ENCODE results near the gene SPACA1. TPM values are rescaled to one million over a fixed set of nuclear protein-coding genes. Genes with fewer than 3 reads are reported as not detected.

SPACA1 gene
- total and polyA plus RNA-seq, 9 of the 15 experiments (the other 6 are each of a cell fraction or from before 2014, with no cell fraction given): not detected

DNA sequence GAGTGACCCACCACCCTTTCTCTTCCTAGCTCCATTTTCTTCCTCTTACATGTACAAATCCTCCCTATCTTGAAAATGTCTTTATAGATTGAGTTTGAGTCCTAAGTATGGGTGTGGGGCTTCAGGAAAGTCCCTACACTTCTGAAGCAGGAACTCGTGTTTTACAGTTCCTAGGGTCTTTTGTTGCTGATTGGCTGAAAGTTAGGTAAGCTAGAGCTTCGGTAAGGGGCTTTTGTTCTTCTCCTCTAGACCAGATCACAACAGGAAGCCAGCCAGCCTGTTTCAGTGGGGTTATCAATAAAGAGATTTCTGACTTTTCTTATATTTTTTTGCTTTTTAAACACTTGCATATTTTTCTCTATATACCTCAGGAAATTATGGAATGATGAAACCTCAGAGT lies 67.2 kb downstream of the SPACA1 start (continued):
- no peak for TF ChIP-seq SAFB2 (IDR thresholded peaks at IDR 0.05; ENCODE audit: borderline replicate concordance, low read depth, low read length, severe bottlenecking)
- TF ChIP-seq TAF9B (IDR thresholded peaks at IDR 0.05; ENCODE audit: partially characterized antibody): no peak
- TF ChIP-seq NELFE (IDR thresholded peaks at IDR 0.05; ENCODE audit: insufficient read depth, insufficient read length): no peak
- TF ChIP-seq CHAMP1 (IDR thresholded peaks at IDR 0.05): no peak
- TF ChIP-seq, protein P1, sequence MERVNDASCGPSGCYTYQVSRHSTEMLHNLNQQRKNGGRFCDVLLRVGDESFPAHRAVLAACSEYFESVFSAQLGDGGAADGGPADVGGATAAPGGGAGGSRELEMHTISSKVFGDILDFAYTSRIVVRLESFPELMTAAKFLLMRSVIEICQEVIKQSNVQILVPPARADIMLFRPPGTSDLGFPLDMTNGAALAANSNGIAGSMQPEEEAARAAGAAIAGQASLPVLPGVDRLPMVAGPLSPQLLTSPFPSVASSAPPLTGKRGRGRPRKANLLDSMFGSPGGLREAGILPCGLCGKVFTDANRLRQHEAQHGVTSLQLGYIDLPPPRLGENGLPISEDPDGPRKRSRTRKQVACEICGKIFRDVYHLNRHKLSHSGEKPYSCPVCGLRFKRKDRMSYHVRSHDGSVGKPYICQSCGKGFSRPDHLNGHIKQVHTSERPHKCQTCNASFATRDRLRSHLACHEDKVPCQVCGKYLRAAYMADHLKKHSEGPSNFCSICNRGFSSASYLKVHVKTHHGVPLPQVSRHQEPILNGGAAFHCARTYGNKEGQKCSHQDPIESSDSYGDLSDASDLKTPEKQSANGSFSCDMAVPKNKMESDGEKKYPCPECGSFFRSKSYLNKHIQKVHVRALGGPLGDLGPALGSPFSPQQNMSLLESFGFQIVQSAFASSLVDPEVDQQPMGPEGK (CRISPR knock-in tag; IDR thresholded peaks at IDR 0.05; ENCODE audit: borderline replicate concordance): no peak
- TF ChIP-seq ADNP (tag; IDR thresholded peaks at IDR 0.05): no peak
- TF ChIP-seq STAT5A (IDR thresholded peaks at IDR 0.05; ENCODE audit: borderline replicate concordance, low read length): no peak
- TF ChIP-seq SMAD1 (IDR thresholded peaks at IDR 0.05; ENCODE audit: low read depth, low read length, partially characterized antibody): no peak
- TF ChIP-seq SREBF2 (CRISPR knock-in tag; IDR thresholded peaks at IDR 0.05): no peak

Measured in K562 (cell line).